Neural progenitor cell (in vitro differentiated cells): ENCODE measurements around the gene MPPE1. TPM values are rescaled to one million over a fixed set of nuclear protein-coding genes. Genes with fewer than 3 reads are reported as not detected.
"Not testable (repeated sequence)": the region's sequence is repeated elsewhere in the genome, so short reads cannot be mapped to it uniquely, and the experiment has no call there.

Experiments
- DNase-seq: peaks from one replicate; pipeline ENCODE4 v3.0.0-alpha.2; 2016; ENCODE audit warnings: low spot score
- H2AFZ ChIP-seq: fragments of 200-600 bp; sonication (generic); replicated peaks from 2 replicates; pipeline ENCODE4 v1.6.1; 2016; ENCODE audit warnings: antibody characterized with exemption
- H3F3A ChIP-seq: fragments of 200-600 bp; sonication (generic); 2 replicates; pipeline ENCODE4 v1.6.1; 2016; ENCODE audit warnings: antibody characterized with exemption, low read depth
- H3K27ac ChIP-seq: fragments of 200-600 bp; sonication (generic); 2 replicates; pipeline ENCODE4 v1.5.1; 2016; ENCODE audit warnings: mild to moderate bottlenecking
- H3K27me3 ChIP-seq: fragments of 200-600 bp; sonication (generic); 2 replicates; pipeline ENCODE4 v1.6.1; 2016; ENCODE audit warnings: mild to moderate bottlenecking, moderate library complexity
- H3K36me3 ChIP-seq: fragments of 200-600 bp; sonication (generic); 2 replicates; pipeline ENCODE4 v1.5.1; 2016
- H3K4me1 ChIP-seq: fragments of 200-600 bp; sonication (generic); 2 replicates; pipeline ENCODE4 v1.6.1; 2016; ENCODE audit warnings: mixed run types
- H3K4me2 ChIP-seq: fragments of 200-600 bp; sonication (generic); 2 replicates; pipeline ENCODE4 v1.6.1; 2016
- H3K4me3 ChIP-seq: fragments of 200-600 bp; sonication (generic); 2 replicates; pipeline ENCODE4 v1.5.1; 2016
- H3K79me2 ChIP-seq: fragments of 200-600 bp; sonication (generic); 2 replicates; pipeline ENCODE4 v1.6.1; 2016; ENCODE audit warnings: low read depth
- H3K9ac ChIP-seq: fragments of 200-600 bp; sonication (generic); 2 replicates; pipeline ENCODE4 v1.6.1; 2016
- H3K9me3 ChIP-seq: fragments of 200-600 bp; sonication (generic); 2 replicates; pipeline ENCODE4 v1.5.1; 2016; ENCODE audit warnings: low read depth
- H4K20me1 ChIP-seq: fragments of 200-600 bp; sonication (generic); 2 replicates; pipeline ENCODE4 v1.6.1; 2016; ENCODE audit warnings: low read depth
- H3K27ac Mint-ChIP-seq: 3 replicates; pipeline ENCODE4 v1.8.0; 2021; ENCODE audit warnings: mixed read lengths
- H3K27me3 Mint-ChIP-seq: 2 replicates; pipeline ENCODE4 v1.8.0; 2022; ENCODE audit warnings: low read depth, mild to moderate bottlenecking, inconsistent platforms, moderate library complexity, mixed read lengths; ENCODE audit not compliant: insufficient read depth
- H3K36me3 Mint-ChIP-seq: 3 replicates; pipeline ENCODE4 v1.8.0; 2021; ENCODE audit warnings: mixed read lengths
- H3K4me1 Mint-ChIP-seq: 3 replicates; pipeline ENCODE4 v1.8.0; 2021; ENCODE audit warnings: mixed read lengths
- H3K4me3 Mint-ChIP-seq: 3 replicates; pipeline ENCODE4 v1.8.0; 2021; ENCODE audit warnings: mild to moderate bottlenecking, moderate library complexity, mixed read lengths
- H3K9me3 Mint-ChIP-seq: 3 replicates; pipeline ENCODE4 v1.8.0; 2020; ENCODE audit warnings: mixed read lengths
- CTCF ChIP-seq: fragments of 200-600 bp; sonication (generic); IDR thresholded peaks from 2 replicates; pipeline ENCODE4 v1.5.1; 2017; ENCODE audit warnings: antibody characterized with exemption, mild to moderate bottlenecking
- EZH2 ChIP-seq: fragments of 200-600 bp; sonication (generic); IDR thresholded peaks from 2 replicates; pipeline ENCODE4 v1.6.1; 2017; ENCODE audit warnings: antibody characterized with exemption, mild to moderate bottlenecking, moderate library complexity
- EZH2phosphoT487 ChIP-seq: fragments of 200-600 bp; sonication (generic); IDR thresholded peaks from 2 replicates; pipeline ENCODE4 v1.6.1; 2017; ENCODE audit warnings: antibody characterized with exemption
- total RNA-seq: library from RNA; depleted of rRNA; stranded (reverse); fragments of >200 nt; gene quantifications from 2 replicates; pipeline ENCODE4 v1.2.3, GENCODE V29; 2015; ENCODE audit warnings: low replicate concordance

The MPPE1 gene
- total RNA-seq, 1 donor from 2014 or later, result 17.3 TPM

GRCh38 chr18:11946756-11947155 lies 38.6 kb upstream of the MPPE1 start:
- Histone ChIP-seq H3K79me2 (no peaks in the 10 kb centered on the region), H3K4me3 (peak overlapping the region; percentile 70), H3K9ac (no peak overlapping the region), H3K4me2 (peak overlapping the region; percentile 97), H4K20me1 (no peaks in the 10 kb centered on the region), H3K27ac (no peak overlapping the region), H3F3A (peaks cover 10% of the 10 kb centered on the region), H3K27me3 (no peaks in the 10 kb centered on the region), H3K36me3 (no peaks in the 10 kb centered on the region), H3K9me3 (no peaks in the 10 kb centered on the region), H3K4me1 (peaks cover 14% of the 10 kb centered on the region), H2AFZ (no peak overlapping the region)
- peak; percentile 24 for DNase-seq
- Mint-ChIP-seq H3K36me3 (no peaks in the 10 kb centered on the region), H3K27me3 (peaks cover 7% of the 10 kb centered on the region), H3K9me3 (no peaks in the 10 kb centered on the region), H3K4me1 (peaks cover 35% of the 10 kb centered on the region), H3K4me3 (peak overlapping the region; percentile 1), H3K27ac (peak overlapping the region; percentile 2)
- no peak for TF ChIP-seq EZH2phosphoT487
- TF ChIP-seq CTCF, result no peak
- no peak for TF ChIP-seq EZH2

- not testable (repeated sequence) for H3K4me1 ChIP-seq, H3K36me3 ChIP-seq, H3K9me3 Mint-ChIP-seq, H3K27me3 ChIP-seq, H4K20me1 ChIP-seq, H3K9me3 ChIP-seq, DNase-seq, H3K27ac Mint-ChIP-seq, H3K27me3 Mint-ChIP-seq, H3K9ac ChIP-seq, H3K27ac ChIP-seq, H3K4me3 ChIP-seq, H2AFZ ChIP-seq, H3K79me2 ChIP-seq, H3K36me3 Mint-ChIP-seq
- Histone ChIP-seq H3F3A (peaks cover 10% of the 10 kb centered on the region), H3K4me2 (peak overlapping the region; percentile 97)
- Mint-ChIP-seq H3K4me1 (peaks cover 30% of the 10 kb centered on the region), H3K4me3 (peak overlapping the region; percentile 43)
Observed at GRCh38 chr18:11945834-11946659, 37.9 kb upstream of the MPPE1 start.

- Histone ChIP-seq H3K9me3 (no peaks in the 10 kb centered on the region), H3K4me3 (no peak overlapping the region), H3K27ac (no peak overlapping the region), H3F3A (peaks cover 10% of the 10 kb centered on the region), H3K27me3 (no peaks in the 10 kb centered on the region), H2AFZ (no peak overlapping the region), H3K9ac (no peak overlapping the region), H3K4me1 (peaks cover 7% of the 10 kb centered on the region), H4K20me1 (no peaks in the 10 kb centered on the region), H3K79me2 (no peaks in the 10 kb centered on the region), H3K36me3 (no peaks in the 10 kb centered on the region), H3K4me2 (no peak overlapping the region)
- Mint-ChIP-seq H3K4me3 (no peak overlapping the region), H3K27me3 (peaks cover 5% of the 10 kb centered on the region), H3K36me3 (no peaks in the 10 kb centered on the region), H3K9me3 (no peaks in the 10 kb centered on the region), H3K27ac (no peak overlapping the region), H3K4me1 (peaks cover 25% of the 10 kb centered on the region)
- no peak for TF ChIP-seq EZH2phosphoT487
- TF ChIP-seq CTCF, result no peak
- TF ChIP-seq EZH2, result no peak
- DNase-seq, result no peak
Observed at GRCh38 chr18:11944786-11945185, 36.7 kb upstream of the MPPE1 start.

- Histone ChIP-seq H3K9me3 (no peaks in the 10 kb centered on the region), H3K27me3 (no peaks in the 10 kb centered on the region), H3F3A (peaks cover 10% of the 10 kb centered on the region), H3K36me3 (no peaks in the 10 kb centered on the region), H3K4me1 (peaks cover 7% of the 10 kb centered on the region), H3K4me3 (no peak overlapping the region), H3K9ac (no peak overlapping the region), H3K4me2 (no peak overlapping the region), H4K20me1 (no peaks in the 10 kb centered on the region), H3K27ac (no peak overlapping the region), H3K79me2 (no peaks in the 10 kb centered on the region), H2AFZ (no peak overlapping the region)
- Mint-ChIP-seq H3K27ac (no peak overlapping the region), H3K4me3 (no peak overlapping the region), H3K27me3 (peaks cover 2% of the 10 kb centered on the region), H3K9me3 (no peaks in the 10 kb centered on the region), H3K4me1 (peaks cover 25% of the 10 kb centered on the region), H3K36me3 (no peaks in the 10 kb centered on the region)
- DNase-seq, result no peak
- TF ChIP-seq EZH2 (no peak), CTCF (no peak), EZH2phosphoT487 (no peak)
Observed at GRCh38 chr18:11944252-11944651, 36.1 kb upstream of the MPPE1 start.
